HG03565 (cell line): ENCODE results near the gene CFAP126.
"Not testable (repeated sequence)": the region's sequence is repeated elsewhere in the genome, so short reads cannot be mapped to it uniquely, and the experiment has no call there.

ENCODE experiments used
- ATAC-seq: cut with Tn5 transposase; IDR thresholded peaks from one replicate; pipeline ENCODE4 v1.9.1; 2021; ENCODE audit warnings: mild to moderate bottlenecking, moderate library complexity; ENCODE audit not compliant: unreplicated experiment

CFAP126 gene

GRCh38 chr1:161382214-161383019 lies 14.7 kb upstream of the CFAP126 start:
- ATAC-seq, result no peak

- no peak for ATAC-seq
Observed at GRCh38 chr1:161381707-161382106, 14.0 kb upstream of the CFAP126 start.

- ATAC-seq, result no peak
Observed at GRCh38 chr1:161379071-161379470, 11.4 kb upstream of the CFAP126 start.

GRCh38 chr1:161378014-161378413 lies 10.3 kb upstream of the CFAP126 start:
- no peak for ATAC-seq

DNA sequence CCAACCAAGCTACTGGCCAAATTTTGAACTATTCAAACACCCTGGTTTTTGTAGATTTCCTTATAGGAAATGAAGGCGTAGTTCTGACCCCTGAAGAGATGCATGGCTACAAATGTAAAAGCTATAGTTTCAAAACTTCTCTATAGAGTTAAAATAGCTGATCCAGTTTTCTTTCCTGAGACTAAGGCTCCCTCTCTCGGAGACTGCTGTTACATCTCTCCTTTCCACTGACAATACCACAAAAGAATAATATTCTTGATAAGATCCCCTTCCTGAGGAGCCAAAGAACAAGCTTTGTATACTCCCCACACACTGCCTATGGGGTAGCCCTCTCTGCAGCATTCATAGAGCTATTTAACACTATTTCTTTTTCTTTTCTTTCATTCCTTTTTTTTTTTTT lies 6.7 kb upstream of the CFAP126 start:
- no peak for ATAC-seq

GRCh38 chr1:161373442-161373841 lies 5.8 kb upstream of the CFAP126 start:
- no peak for ATAC-seq

DNA sequence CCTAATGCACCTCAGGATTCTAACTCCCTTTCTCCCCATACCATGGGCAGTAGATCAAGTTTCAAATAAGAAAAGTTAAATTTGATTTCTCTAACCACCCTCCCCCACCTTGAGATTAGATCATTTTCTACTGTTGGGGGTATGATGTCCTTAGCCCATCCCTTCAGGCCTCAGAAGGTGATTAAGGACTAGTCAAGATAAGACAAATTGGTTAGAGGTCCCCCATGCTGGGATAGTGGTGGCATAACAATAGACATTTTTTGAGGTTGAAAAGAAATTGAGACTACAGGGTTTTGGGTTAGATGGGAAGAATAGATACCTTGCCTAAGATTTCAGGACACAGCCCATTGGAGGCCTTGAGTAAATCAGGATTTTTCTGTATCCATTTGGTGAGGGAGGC lies 2.5 kb downstream of the CFAP126 start:
- ATAC-seq, result no peak

GRCh38 chr1:161364332-161364731 lies 3.3 kb downstream of the CFAP126 start:
- ATAC-seq, result no peak

DNA sequence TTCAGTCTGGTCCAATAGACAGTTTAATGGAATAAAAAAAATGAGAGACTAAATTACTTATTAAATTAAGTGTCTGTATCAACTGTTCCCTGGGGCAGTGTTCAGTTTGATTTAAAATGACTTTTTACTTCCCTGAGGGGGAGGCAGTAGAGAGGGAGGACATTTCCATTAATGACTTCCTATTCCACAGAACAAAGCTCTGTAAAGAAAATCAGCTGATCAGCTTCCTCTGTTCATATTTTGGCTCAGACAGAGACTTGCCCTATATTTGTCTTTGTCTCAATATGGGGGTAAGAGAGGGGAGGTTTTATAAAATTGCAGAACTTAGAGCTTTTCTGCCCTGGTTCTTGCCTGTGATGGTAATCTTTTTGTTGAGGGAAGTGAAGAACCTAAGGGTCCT lies 8.4 kb downstream of the CFAP126 start:
- no peak for ATAC-seq

- no peak for ATAC-seq
Observed at GRCh38 chr1:161357073-161357472, 10.6 kb downstream of the CFAP126 start.

DNA sequence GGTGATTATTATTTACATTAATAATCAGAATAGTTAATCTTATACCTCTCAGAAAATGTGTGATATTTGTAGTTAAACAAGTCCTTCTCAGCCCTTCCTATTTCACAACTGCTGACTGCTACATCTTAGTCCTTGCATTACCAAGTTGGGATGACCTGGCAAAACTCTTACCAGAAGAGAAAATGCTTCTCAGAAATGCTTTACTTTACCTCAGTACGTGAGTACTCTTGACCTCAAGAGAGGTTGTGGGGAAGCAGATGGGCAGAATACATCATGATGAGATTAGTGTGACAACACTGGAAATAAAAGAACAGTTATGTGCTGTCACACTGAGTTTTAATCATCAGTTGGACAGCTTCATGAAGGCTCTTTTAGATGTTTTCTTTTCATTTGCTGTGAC lies 16.2 kb downstream of the CFAP126 start:
- ATAC-seq, result no peak

DNA sequence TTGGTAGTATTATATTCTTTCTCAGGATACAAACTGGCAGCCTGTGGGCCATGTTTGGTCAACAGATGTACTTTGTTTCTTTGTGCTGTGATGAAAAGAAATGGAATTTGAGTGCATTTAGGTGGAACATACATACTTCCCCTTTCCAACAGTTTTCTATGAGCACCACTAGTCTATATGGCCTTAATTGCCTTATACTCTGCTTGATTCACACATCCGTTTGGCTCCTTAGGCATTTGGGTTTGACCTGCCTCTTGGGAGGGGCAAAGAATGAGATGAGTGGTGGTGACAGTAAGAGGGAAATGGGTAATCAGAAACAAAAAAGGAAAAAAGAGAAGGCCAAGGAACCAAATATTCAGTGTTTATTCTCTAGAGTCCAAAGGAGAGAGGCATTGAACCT lies 17.0 kb downstream of the CFAP126 start:
- no peak for ATAC-seq

DNA sequence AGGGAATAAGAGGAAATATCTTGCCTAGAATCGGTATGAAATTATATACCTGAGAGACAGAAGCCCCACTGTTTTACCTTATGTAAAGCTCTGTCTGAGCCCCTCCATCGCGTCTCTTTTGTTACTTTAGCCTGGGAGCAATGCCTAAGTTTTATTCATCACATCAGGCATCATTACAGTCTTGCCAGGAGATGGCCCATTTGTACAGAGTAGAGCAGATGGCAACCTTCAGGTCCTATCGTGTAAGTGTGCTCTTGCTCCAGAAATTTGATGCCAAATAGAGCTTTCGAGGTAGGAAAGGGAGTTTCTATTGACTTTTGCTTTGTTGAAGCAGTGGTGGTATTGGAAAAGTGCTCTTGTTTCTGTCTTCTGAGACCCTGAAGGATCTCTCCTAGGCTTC lies 24.9 kb downstream of the CFAP126 start:
- no peak for ATAC-seq

DNA sequence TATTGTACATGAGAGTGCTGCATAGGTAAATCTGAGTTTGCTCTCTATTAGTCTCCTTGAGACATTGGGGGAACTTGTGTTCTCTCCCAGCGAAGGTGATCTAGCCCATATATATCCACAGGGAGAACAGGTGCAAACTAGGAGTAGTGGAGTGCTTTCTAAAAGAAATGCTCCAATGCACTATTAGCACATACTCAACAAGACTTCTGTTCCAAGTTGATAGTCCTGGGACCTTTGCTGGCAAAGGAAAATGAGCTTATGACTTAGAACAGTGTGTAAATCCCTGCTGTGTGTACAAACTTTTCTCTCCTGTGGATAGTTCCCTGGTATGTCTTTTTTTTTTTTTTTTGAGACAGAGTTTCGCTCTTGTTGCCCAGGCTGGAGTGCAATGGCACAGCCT lies 25.5 kb downstream of the CFAP126 start:
- no peak for ATAC-seq

DNA sequence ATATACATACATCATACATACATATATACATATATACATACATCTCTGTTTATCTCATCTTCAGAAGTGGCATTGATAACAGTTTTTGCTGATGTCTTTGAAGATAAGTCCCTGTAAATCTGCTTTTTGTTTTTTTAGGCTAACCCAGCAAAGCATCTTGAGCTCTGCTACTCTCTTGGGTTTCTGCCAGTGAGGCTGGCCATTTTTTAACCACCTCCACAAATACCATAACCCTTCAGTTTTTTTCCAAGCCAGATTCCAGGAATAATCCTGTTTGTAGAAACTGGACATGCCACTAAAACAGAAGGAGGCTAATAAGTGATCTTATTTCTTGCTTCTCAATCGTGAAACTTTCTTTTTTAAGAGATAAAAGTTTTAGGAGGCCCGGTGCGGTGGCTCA lies 31.9 kb downstream of the CFAP126 start:
- no peak for ATAC-seq

- ATAC-seq, result no peak
Observed at GRCh38 chr1:161333166-161333565, 34.5 kb downstream of the CFAP126 start.

- no peak for ATAC-seq
Observed at GRCh38 chr1:161330346-161330745, 37.3 kb downstream of the CFAP126 start.

DNA sequence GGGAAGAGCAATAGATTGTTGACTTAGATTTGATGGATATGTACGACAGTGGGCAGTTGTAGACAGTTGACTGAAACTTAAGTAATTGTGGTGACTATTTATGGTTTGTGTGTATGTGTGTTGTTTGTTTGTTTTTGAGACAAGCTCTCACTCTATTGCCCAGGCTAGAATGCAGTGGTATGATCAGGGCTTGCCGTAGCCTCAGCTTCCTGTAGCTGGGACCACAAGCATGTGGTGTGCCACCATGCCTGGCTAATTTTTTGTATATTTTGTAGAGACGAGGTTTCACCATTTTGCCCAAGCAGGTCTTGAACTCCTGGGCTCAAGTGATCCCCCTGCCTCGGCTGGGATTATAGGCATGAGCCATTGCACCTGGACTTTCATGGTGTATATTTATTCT lies 43.7 kb downstream of the CFAP126 start:
- no peak for ATAC-seq

DNA sequence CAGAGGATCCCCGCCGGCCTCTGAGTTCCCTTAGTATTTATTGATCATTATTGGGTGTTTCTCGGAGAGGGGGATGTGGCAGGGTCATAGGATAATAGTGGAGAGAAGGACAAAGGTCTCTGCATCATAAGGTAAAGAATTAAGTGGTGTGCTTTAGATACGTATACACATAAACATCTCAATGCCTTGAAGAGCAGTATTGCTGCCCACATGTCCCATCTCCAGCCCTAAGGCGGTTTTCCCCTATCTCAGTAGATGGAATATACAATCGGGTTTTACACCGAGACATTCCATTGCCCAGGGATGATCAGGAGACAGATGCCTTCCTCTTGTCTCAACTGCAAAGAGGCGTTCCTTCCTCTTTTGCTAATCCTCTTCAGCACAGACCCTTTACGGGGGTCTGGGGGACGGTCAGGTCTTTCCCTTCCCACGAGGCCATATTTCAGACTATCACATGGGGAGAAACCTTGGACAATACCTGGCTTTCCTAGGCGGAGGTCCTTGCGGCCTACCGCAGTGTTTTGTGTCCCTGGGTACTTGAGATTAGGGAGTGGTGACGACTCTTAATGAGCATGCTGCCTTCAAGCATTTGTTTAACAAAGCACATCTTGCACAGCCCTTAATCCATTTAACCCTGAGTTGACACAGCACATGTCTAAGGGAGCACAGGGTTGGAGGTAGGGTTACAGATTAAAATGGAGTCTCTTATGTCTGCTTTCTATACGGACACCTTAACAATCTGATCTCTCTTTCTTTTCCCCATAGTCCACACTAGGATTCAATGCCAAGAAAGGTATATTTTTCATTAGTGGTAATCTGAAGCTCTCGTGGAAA lies 51.6 kb downstream of the CFAP126 start:
- not testable (repeated sequence) for ATAC-seq
